Fibroblast of skin of right quadriceps (primary cell): Measurements from ENCODE around the gene RASSF5.
"Not testable (repeated sequence)": the region's sequence is repeated elsewhere in the genome, so short reads cannot be mapped to it uniquely, and the experiment has no call there.

ENCODE experiments used
- DNase-seq: peaks from one replicate; pipeline ENCODE4 v3.0.0-alpha.2; 2013

The RASSF5 gene

DNA sequence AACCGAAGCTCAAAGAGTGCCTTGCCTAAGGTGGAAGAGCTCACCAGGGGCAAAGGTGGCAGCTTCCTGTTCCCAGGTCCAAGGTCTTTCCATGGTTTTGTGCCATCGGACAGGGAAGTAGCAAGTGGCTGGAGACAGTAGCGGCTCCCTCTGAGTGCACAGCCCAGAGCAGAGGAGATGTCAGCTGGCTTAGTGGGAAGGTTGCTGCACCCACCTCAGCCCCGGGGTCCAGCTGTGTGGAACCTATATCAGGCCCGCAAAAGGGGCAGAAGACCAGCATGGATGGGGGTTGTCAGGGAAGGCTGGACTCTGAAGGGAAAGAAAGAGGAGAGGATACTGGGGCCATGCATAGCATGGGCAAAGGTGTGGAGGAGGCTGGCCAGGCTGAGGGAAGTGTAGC lies 30.2 kb upstream of the RASSF5 start:
- no peak for DNase-seq

DNA sequence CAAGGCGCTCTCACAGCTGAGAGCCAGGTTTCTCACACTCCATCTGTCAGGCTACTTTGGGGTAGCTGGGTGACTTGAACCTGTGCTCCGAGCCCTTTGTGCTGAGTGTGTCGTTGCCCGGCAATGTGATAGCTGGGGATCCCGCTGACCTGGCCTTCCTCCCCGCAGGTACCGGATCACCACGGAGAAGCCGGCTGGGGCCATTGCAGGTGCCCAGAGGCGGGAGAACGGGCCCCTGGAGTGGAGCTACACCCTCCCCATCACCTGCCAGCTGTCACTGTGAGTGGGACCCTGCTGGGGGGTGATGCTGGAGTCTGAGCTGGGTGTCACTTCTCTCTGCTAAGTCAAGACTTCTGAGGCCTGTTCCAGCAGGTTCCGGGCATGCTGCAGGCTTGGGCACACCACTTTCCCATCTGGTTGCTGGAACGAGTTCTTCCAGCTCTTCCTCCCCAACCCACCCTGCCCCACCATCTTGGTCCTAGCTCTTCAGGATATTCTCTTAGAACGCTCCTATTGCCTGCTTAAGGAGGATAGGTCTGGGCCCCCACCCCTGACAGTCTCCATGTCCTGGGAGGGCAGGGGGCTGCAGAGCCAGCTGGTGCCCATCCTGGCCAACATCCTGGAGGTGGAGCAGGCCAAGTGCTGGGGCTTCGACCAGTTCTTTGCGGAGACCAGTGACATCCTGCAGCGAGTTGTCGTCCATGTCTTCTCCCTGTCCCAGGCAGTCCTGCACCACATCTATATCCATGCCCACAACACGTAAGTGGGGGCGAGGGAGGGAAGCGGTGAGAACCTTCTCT lies 29.6 kb upstream of the RASSF5 start:
- DNase-seq: no peak

DNA sequence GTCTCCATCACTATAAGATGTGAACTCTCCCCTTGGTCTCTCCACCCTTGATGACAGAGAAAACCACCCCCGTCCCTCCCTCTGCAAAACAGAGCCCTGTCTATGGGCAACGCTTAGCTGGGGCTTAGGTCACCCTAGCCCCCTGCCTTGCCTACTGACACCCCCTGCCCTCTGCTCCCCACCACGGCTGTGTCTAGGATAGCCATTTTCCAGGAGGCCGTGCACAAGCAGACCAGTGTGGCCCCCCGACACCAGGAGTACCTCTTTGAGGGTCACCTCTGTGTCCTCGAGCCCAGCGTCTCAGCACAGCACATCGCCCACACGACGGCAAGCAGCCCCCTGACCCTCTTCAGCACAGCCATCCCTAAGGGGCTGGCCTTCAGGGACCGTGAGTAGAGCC lies 28.6 kb upstream of the RASSF5 start:
- no peak for DNase-seq

DNA sequence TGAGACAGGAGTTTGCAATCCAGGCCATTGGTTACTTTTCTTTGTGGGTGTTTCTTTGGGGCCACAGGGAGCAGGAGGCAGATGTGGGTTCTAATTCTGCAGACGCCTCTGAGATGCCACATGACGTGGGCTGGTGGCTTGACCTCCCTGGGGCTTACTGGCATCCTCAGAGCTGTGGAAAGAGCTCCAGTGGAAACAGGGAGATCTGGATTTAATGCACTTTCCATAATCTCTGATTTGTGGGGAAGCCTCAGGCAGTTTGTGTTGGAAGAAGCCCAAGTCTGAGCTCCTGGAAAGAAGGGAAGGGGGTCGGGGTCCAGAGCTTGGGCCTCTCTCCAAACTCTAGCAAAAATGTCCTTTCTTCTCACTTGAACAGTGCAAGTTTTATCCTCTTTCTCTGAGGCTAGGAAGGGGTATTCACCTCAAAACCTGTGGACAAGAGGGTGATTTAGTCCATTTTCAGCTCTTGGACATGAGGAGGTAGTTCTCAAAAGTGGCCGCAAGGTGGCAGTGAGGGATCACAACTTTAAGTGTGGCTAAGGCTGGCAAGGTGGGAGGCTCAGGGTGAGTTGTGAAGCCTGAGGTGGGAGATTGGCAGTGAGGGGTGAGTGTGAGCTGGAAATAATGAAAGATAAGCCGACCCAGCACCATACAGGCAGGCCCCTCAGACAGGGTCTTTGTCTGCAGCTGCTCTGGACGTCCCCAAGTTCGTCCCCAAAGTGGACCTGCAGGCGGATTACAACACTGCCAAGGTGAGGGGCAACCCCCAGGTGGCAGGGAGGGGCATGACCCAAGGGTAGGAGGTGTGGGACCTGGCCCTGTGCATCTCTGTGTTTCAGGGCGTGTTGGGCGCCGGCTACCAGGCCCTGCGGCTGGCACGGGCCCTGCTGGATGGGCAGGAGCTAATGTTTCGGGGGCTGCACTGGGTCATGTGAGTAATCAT lies 27.9 kb upstream of the RASSF5 start:
- peak; percentile 67 for DNase-seq

DNA sequence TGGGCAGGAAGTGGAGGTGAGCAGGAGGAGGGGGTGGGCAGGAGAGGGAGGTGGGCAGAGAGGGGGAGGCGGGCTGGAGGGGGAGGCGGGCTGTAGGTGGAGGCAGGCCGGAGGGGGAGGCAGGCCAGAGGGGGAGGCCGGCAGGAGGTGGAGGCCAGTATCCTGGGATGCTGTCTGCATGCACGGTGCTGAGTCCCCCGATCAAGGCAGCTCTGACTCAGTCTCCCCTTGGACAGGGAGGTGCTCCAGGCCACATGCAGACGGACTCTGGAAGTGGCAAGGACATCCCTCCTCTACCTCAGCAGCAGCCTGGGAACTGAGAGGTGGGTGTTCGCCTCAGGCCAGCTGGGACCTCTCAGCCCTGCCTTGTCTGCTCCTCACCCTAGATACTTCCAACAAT lies 27.1 kb upstream of the RASSF5 start:
- no peak for DNase-seq

DNA sequence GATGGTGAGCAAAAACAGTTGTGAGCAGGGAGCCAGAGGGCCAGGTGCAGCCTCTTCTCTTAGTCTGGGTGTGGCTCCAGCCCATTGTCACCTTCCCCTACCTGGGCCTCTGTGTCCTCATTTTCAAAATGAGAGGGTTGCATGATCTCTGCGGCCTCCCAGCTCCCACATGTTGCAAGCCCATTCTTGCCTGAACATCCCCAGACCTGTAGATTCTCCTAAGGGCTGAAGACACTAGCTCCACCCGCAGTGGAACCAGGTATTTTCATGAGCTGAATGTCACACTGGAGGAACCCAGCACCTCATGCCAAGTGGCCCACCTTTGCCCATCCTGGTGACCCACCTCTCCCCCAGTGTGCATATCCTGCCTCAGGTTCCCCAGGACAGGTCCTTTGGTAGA lies 24.7 kb upstream of the RASSF5 start:
- DNase-seq: no peak

DNA sequence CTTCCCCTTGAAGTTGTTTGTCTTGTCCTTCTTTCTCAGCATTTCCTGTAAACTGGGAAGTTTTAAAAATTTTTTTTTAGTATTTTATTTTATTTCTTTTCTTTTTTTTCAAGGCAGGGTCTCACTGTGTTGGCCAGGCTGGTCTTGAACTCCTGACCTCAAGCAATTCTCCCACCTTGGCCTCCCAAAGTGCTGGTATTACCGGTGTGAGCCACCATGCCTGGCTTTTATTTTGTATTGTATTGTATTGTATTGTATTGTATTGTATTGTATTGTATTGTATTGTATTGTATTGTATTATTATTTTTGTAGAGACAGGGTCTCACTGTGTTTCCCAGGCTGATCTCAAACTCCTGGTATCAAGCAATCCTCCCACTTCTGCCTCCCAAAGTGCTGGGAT lies 23.5 kb upstream of the RASSF5 start:
- not testable (repeated sequence) for DNase-seq

DNA sequence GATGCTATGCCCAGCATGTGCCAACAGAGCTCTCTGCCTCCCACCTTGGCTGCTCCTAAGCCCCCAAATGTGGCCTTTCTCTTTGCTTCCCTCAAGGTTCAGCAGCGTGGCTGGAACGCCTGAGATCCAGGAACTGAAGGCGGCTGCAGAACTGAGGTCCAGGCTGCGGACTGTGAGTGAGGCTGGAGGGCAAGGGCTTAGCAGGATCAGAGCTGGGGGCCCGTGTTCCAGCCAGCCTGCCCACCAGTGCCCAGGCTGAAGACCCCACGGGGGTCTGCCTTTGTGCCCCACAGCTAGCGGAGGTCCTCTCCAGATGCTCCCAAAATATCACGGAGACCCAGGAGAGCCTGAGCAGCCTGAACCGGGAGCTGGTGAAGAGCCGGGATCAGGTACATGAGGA lies 22.4 kb upstream of the RASSF5 start:
- no peak for DNase-seq

DNA sequence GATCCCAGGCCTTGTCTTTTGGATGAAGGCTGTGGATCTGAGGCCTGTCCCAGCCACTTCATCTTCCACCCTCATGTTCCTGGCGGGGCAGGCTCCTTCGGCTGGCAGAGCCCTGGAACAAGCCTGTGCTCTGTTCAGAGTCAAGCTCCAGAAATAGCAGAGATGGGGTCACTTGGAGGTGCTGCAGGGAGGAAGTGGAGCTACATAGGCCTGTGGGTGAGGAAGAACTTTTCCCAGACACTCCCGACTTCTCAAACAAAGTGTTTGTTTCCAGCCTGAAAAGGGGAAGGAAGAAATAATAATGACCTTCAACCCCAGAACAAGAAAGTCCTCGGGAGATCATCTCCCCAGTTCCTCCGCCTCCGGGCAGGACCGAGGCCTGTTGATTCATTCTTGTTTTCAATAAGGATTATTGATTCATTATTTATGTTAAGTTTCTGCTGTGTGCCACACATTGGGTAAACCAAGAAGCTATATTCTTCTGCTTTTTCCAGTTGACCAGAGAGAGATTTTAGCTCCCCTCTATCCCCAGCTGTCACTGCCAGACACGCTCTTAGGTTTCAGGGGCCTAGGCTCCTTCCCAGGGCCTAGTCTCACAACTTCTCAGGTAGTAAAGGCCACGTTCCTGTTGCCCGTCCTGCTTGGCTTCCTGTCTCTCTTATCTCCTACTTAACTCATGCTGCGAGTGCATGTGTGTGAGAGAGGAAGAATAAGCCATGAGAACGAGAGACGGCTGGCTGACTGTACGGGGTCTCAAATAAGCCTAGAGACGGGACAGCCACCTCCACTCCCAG lies 20.1 kb upstream of the RASSF5 start:
- no peak for DNase-seq

DNA sequence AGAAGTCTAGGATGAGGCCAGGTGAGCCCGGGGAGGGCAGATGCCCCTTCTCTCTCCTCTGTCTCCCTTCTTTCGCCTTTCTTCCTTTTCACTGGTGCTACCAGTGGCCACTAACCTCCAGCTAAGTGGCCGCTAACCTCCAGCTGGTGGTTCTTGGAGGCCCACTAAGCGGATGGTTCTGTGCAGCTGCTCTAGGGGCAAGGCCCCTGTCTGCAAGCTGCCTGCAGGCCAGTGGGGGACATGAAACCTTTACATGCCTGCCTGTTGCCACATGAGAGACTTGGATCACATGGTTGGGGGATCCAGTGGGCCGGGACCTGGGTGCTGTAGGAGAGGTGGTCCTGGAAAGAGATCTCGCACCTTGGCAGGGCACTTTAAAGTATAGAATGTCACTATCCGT lies 19.4 kb upstream of the RASSF5 start:
- no peak for DNase-seq

DNA sequence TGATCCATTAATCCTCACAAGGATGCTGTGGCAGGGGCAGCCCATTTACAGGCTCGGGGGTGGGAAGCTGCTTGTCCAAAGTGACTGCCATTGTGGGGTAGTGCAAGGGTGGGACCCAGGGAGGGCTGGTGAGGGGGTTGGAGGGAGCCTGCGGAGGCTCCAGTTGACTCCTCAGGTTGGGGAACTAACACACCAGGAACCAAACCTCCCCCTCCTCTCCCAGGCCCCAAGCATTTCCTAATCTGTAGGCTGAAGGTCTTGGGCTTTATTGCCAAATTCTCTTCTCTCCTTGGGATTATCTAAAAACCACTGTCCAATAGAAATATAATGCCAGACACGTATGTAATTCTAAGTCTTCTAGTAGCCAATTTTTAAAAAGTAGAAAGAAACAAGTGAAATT lies 18.9 kb upstream of the RASSF5 start:
- no peak for DNase-seq

DNA sequence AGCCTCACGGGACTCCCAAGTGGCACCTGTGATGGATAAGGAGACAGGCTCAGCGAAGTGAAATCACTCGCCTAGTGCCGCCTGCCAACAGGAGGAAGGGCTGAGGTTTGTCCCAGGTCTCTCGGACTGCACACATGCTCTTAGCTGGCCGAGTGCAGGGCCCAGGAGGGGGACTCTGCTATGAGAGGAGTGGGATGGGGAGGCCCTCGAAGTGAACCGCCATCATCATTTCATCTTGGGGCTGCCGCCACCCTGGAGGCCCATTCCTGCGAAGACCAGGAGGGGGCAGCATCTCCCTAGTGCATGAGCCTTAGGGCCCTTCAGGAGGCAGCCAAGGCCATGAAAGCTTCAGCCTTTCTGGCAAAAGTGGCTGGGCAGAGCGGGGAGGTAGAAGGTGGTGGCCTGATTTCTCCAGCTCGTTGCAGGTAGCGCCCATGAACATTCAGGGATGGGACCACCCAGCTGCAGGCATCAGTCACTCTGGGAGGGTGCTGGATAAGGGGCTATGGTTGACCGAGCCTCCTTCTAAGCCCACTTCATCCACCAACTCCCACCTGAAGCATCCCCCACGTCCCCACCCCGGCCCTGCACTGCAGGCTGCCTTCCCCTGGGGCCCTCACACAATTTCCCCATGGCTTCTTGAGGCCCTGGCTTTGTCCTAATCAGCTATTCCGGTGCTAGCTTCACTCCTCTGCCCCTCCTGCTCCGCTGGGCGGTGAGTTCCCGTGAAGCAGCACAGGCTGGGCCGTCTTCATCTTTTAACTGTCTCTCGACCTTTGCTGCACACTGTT lies 17.2 kb upstream of the RASSF5 start:
- peak; percentile 59 for DNase-seq

DNA sequence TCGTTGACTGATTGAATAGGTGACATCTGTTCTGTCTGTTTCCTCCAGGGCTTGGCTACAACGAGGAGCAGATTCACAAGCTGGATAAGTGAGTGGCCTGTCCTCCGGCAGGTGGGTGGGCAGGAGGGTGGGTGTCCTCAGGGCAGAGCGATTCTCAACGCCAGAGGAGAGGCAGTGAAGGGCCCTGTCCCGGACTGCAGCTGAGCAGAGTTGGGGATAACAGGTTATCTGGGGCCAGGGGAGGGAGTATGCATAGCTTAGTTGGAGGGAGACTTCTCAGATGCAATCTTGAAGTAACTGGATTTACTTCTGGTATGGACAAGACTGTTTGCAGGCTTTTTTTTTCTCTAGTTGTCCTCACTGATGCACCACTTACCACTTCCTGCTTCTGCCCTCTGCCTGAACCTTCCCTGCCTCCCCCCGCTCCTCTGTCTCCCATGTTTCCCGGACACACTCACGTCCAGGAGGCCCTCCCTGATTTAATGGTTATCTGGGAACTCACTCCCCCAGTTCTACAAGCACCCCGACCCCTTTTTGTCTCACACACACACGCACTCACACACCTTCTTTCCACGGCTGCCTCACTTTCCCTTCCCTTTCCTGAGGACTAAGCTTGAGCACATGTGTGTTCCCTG lies 16.4 kb upstream of the RASSF5 start:
- DNase-seq: peak; percentile 62

DNA sequence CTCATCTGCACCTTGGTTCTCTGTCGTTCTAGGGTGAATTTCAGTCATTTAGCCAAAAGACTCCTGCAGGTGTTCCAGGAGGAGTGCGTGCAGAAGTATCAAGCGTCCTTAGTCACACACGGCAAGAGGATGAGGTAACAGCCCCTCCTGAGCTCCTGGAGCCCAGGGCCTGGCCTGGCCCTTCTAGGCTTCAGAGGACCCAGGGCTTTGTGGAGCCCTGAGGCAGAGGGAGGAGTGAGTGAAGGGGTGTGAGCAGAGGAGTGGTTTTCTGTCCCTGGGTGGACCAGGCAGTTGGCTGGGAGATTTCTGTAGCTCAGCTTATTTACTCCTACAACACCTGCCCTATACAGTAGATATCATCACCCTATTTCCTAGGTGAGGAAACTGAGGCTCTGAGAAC lies 15.7 kb upstream of the RASSF5 start:
- DNase-seq: no peak

DNA sequence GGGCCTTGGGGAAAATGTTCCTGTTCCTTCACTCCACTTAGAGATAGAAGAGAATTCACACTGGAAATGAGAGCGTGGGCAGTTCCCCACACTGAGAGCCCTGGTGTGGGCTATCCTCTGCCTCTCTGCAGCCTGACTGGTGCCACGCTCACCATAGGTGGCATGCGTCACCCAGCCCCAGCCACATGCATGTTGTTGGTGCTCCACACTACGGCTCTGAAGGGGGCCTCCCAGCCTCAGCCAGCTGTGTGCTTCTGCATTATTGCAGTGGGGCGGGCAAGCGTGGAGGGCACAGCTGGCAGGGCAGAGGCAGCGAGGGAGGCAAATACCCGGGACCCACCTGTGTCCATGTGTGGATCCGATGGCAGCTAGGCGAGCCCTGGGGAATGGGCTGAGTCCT lies 14.7 kb upstream of the RASSF5 start:
- DNase-seq: no peak

DNA sequence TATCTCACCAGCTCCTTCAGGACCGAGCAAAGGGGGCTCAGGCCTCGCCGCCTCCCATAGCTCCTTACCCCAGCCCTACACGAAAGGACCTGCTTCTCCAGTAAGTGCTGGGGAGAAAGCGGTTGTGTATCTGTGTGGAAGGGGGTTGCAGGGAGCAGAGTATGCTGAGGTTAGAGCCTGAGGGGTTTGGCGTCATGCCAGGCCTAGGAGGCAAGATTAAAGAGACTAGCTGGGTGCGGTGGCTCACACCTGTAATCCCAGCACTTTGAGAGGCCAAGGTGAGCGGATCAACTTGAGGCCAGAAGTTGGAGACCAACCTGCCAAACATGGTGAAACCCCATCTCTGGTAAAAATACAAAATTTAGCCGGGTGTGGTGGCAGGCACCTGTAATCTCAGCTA lies 14.1 kb upstream of the RASSF5 start:
- no peak for DNase-seq

DNA sequence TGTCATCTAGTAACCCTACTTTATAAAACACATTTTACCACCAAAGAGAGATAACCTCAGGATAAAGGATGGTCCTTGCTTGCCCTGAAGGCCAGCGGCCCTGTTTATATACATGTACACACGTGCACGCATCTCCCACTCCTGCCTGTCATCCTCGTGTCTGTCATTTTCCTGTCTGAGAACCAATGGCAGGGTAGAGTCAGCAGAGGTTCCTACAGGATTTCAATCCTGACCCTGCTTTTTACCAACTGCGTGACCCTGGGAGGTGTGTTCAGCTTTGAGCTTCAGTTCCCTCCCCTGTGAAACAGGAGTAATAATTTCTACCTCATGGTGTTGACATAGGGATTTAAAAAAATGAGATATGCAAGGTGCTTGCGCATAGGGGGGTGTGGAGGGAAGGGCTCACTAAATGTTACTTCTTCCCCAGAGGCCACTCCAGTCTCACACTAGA lies 12.3 kb upstream of the RASSF5 start:
- no peak for DNase-seq

DNA sequence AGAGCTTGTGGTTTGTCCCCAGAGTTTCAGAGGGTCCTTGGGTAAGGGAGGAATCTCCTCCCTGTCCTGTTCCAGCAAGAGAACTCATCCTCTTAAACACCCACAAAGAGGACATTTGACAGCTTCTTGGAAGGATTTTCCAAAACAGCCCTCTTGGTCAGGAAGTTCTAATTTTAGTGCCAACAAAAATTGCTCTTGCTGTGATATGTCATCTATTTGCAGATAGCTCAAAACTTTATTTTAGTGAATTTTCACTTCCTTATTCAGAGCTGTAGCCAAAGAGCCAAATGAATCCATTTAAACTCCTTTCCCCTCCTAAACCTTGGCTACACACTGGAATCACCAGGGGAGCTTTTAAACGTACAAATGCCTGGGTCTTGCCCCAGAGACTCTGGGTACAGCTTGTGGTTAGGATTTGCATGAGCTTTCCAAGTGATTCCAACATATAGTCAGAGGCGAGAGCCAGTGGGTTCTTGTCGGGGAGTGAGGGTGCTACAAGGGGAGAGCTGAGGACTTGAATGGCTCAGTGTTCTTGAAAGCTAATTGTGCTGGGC lies 11.8 kb upstream of the RASSF5 start:
- DNase-seq: no peak

DNA sequence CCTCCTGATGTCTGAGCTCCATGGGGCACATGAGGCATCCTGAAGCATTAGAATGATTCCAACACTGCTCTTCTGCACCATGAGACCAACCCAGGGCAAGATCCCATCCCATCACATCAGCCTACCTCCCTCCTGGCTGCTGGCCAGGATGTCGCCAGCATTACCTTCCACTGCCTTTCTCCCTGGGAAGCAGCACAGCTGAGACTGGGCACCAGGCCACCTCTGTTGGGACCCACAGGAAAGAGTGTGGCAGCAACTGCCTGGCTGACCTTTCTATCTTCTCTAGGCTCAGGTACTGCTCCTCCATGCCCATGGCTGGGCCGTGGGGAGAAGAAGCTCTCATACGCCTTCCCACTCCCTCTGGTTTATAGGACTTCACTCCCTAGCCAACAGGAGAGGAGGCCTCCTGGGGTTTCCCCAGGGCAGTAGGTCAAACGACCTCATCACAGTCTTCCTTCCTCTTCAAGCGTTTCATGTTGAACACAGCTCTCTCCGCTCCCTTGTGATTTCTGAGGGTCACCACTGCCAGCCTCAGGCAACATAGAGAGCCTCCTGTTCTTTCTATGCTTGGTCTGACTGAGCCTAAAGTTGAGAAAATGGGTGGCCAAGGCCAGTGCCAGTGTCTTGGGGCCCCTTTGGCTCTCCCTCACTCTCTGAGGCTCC lies 11.1 kb upstream of the RASSF5 start:
- no peak for DNase-seq

DNA sequence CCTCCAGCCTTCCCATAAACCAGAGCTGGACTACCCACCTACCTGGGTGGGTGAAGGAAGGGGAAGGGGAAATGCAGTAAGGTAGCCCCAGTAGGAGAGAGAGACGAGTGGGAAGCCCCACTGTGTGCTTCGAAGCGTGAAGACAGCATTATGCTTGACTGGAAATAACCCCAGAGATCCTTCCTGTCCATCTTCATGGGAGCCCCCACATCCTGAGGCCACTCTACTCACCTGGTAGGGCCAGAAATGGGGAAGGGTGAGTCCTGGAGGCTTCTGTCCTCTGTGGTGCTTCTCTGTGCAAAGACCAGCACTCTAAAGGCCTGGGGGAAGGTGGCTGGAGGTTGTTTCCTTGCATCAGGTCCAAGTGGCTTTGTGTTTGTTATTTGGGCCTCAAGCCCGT lies 10.0 kb upstream of the RASSF5 start:
- DNase-seq: no peak

DNA sequence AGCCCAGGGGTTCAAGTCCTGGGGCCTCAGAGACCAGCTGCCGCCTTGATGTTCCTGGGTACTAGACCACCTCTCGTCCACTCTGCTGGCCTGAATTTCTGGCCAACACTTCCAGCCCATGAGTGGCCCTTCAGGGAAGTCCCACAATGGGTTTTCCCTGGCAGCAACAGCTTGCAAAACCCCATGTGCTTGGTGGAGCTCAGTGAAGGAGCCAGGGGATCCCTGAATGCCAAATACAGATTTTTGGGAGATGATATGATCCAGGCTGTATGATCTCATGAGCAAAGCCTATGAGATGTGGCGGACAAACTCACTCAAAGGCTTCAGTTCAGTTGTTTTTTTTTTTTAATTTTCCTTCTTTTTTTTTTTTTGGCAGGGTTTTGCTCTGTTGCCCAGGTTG lies 9.6 kb upstream of the RASSF5 start:
- DNase-seq: no peak
